Measurements from ENCODE around the gene TMEM209. TPM values are rescaled to one million over a fixed set of nuclear protein-coding genes. Genes with fewer than 3 reads are reported as not detected.

The TMEM209 gene
- total and polyA plus RNA-seq, 4 donors: 4.5 to 10.1 (median 9.0) TPM

GRCh38 chr7:130195396-130195795, 9.8 kb downstream of the TMEM209 start:
- no peak overlapping the region for H3K4me3 ChIP-seq (ENCODE audit: low read depth in 1 of 3, low read length in 3 of 3)
- H3K9ac ChIP-seq (ENCODE audit: low read depth in 1 of 2, low read length in 2 of 2): no peak overlapping the region
- DNase-seq (ENCODE audit: low spot score): no peak
- no peaks in the 10 kb centered on the region for H3K9me3 ChIP-seq (ENCODE audit: control insufficient read depth in 4 of 4, low read length in 3 of 4)
- WGBS: 99% methylated on average over 2 of the region's 2 CpGs
- peaks cover 0 to 2% (median 0%) of the 10 kb centered on the region in 4 donors for H3K4me1 ChIP-seq (ENCODE audit: control insufficient read depth in 4 of 4, insufficient read depth in 4 of 4, low read length in 3 of 4)
- H3K27me3 ChIP-seq (ENCODE audit: control insufficient read depth in 4 of 4, insufficient read depth in 4 of 4, low read length in 3 of 4): no peaks in the 10 kb centered on the region
- TF ChIP-seq RAD21 (IDR thresholded peaks at IDR 0.05) (no peak), JUND (IDR thresholded peaks at IDR 0.05) (no peak), FOXA1 (IDR thresholded peaks at IDR 0.05) (no peak), CTCF (IDR thresholded peaks at IDR 0.05; ENCODE audit: low read depth, low read length, missing input control) (no peak), YY1 (IDR thresholded peaks at IDR 0.05) (no peak)
- H3K36me3 ChIP-seq (ENCODE audit: control insufficient read depth in 4 of 4, insufficient read depth in 3 of 4, low read depth in 1 of 4, low read length in 3 of 4): peaks cover 5 to 25% (median 13%) of the 10 kb centered on the region in 4 donors
- H3K27ac ChIP-seq (ENCODE audit: low read depth in 1 of 2, low read length in 2 of 2): no peak overlapping the region

GRCh38 chr7:130191791-130192190, 13.4 kb downstream of the TMEM209 start:
- DNase-seq (ENCODE audit: low spot score): no peak
- H3K36me3 ChIP-seq (ENCODE audit: control insufficient read depth in 4 of 4, insufficient read depth in 3 of 4, low read depth in 1 of 4, low read length in 3 of 4): peaks cover 4 to 23% (median 8%) of the 10 kb centered on the region in 4 donors
- no peaks in the 10 kb centered on the region for H3K9me3 ChIP-seq (ENCODE audit: control insufficient read depth in 4 of 4, low read length in 3 of 4)
- no peaks in the 10 kb centered on the region for H3K27me3 ChIP-seq (ENCODE audit: control insufficient read depth in 4 of 4, insufficient read depth in 4 of 4, low read length in 3 of 4)
- H3K27ac ChIP-seq (ENCODE audit: low read depth in 1 of 2, low read length in 2 of 2): no peak overlapping the region
- H3K4me3 ChIP-seq (ENCODE audit: low read depth in 1 of 3, low read length in 3 of 3): no peak overlapping the region
- no peak overlapping the region for H3K9ac ChIP-seq (ENCODE audit: low read depth in 1 of 2, low read length in 2 of 2)
- TF ChIP-seq CTCF (IDR thresholded peaks at IDR 0.05; ENCODE audit: low read depth, low read length, missing input control): no peak
- WGBS: 98% methylated on average over 7 of the region's 7 CpGs
- H3K4me1 ChIP-seq (ENCODE audit: control insufficient read depth in 4 of 4, insufficient read depth in 4 of 4, low read length in 3 of 4): peaks cover 0 to 2% (median 0%) of the 10 kb centered on the region in 4 donors

- Histone ChIP-seq H3K9me3 (ENCODE audit: control insufficient read depth in 4 of 4, low read length in 3 of 4) (no peaks in the 10 kb centered on the region), H3K36me3 (ENCODE audit: control insufficient read depth in 4 of 4, insufficient read depth in 3 of 4, low read depth in 1 of 4, low read length in 3 of 4) (peaks cover 7 to 23% (median 9%) of the 10 kb centered on the region in 4 donors), H3K4me1 (ENCODE audit: control insufficient read depth in 4 of 4, insufficient read depth in 4 of 4, low read length in 3 of 4) (peaks cover 0 to 2% (median 0%) of the 10 kb centered on the region in 4 donors), H3K27me3 (ENCODE audit: control insufficient read depth in 4 of 4, insufficient read depth in 4 of 4, low read length in 3 of 4) (no peaks in the 10 kb centered on the region), H3K9ac (ENCODE audit: low read depth in 1 of 2, low read length in 2 of 2) (no peak overlapping the region), H3K4me3 (ENCODE audit: low read depth in 1 of 3, low read length in 3 of 3) (no peak overlapping the region), H3K27ac (ENCODE audit: low read depth in 1 of 2, low read length in 2 of 2) (no peak overlapping the region)
- TF ChIP-seq RXRA (IDR thresholded peaks at IDR 0.05) (no peak), RAD21 (IDR thresholded peaks at IDR 0.05) (no peak), CTCF (IDR thresholded peaks at IDR 0.05; ENCODE audit: low read depth, low read length, missing input control) (no peak), HNF4A (conservative IDR thresholded peaks at IDR 0.05) (no peak), YY1 (IDR thresholded peaks at IDR 0.05) (no peak), MAX (IDR thresholded peaks at IDR 0.05) (no peak), SP1 (IDR thresholded peaks at IDR 0.05) (no peak), REST (IDR thresholded peaks at IDR 0.05) (no peak), FOXA1 (IDR thresholded peaks at IDR 0.05) (no peak), TAF1 (conservative IDR thresholded peaks at IDR 0.05) (no peak)
- DNase-seq (ENCODE audit: low spot score): no peak
- 97% methylated on average over 5 of the region's 5 CpGs for WGBS
Measured at GRCh38 chr7:130189343-130189742, 15.9 kb downstream of the TMEM209 start.
